Measurements from ENCODE around the gene CNTNAP2. TPM values are rescaled to one million over a fixed set of nuclear protein-coding genes. Genes with fewer than 3 reads are reported as not detected.

Gene CNTNAP2
- total RNA-seq, 4 donors from 2014 or later, result 0.42 TPM; not detected in 3

DNA sequence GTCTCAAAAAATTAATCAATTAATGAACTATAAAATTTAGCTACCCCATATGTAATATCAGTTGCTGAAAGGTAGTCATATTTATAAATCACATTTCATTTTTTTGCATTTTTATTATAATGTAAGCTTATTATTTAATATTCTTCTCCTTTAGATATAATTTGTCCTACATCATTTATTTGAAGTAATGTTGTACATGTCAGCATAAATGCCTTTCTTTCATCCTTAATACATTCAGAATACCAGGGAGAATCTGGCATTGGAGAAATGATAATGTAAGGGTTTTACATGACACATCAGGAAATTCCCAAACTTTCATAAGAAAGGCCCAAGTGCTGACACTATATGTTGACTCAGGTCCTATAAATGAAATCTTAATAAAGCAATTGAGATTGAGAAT lies 742.1 kb downstream of the CNTNAP2 start:
- no peaks in the 10 kb centered on the region for H3K4me1 ChIP-seq
- DNase-seq (ENCODE audit: low spot score in 2 of 2), result no peak
- no peak for TF ChIP-seq EP300 (IDR thresholded peaks at IDR 0.05)
- TF ChIP-seq, protein P1, sequence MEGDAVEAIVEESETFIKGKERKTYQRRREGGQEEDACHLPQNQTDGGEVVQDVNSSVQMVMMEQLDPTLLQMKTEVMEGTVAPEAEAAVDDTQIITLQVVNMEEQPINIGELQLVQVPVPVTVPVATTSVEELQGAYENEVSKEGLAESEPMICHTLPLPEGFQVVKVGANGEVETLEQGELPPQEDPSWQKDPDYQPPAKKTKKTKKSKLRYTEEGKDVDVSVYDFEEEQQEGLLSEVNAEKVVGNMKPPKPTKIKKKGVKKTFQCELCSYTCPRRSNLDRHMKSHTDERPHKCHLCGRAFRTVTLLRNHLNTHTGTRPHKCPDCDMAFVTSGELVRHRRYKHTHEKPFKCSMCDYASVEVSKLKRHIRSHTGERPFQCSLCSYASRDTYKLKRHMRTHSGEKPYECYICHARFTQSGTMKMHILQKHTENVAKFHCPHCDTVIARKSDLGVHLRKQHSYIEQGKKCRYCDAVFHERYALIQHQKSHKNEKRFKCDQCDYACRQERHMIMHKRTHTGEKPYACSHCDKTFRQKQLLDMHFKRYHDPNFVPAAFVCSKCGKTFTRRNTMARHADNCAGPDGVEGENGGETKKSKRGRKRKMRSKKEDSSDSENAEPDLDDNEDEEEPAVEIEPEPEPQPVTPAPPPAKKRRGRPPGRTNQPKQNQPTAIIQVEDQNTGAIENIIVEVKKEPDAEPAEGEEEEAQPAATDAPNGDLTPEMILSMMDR (IDR thresholded peaks at IDR 0.05), result no peak
- TF ChIP-seq POLR2A (IDR thresholded peaks at IDR 0.05), result no peak
- no peak overlapping the region for H3K27ac ChIP-seq
- no peaks in the 10 kb centered on the region for H3K36me3 ChIP-seq
- no peak overlapping the region for H3K4me3 ChIP-seq
- H3K27me3 ChIP-seq, result no peaks in the 10 kb centered on the region
- H3K9me3 ChIP-seq, result no peaks in the 10 kb centered on the region

DNA sequence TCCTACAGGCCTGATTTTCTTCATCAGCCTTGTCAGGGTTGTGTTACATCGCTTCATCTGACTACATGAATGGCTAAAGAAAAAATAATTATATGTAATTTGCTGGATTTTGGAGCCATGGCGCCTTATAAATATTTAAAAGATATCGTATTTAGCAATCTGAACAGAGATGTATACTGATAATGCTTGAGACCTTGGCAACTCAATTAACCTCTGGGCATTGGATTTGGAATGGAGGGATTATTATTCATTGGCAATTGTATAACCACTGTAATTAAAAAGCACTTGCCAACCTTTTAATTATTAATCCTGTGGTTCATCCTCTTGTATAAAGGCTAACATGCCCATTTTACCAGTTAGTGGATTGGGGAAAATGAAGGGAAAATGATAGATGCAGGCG lies 745.1 kb downstream of the CNTNAP2 start:
- TF ChIP-seq POLR2A (IDR thresholded peaks at IDR 0.05) (no peak), EP300 (IDR thresholded peaks at IDR 0.05) (no peak)
- TF ChIP-seq, protein P1 (IDR thresholded peaks at IDR 0.05), result no peak
- H3K4me3 ChIP-seq, result no peak overlapping the region
- no peaks in the 10 kb centered on the region for H3K4me1 ChIP-seq
- no peaks in the 10 kb centered on the region for H3K9me3 ChIP-seq
- no peak overlapping the region for H3K27ac ChIP-seq
- H3K36me3 ChIP-seq, result no peaks in the 10 kb centered on the region
- H3K27me3 ChIP-seq, result no peaks in the 10 kb centered on the region
- 94 to 97% methylated on average over 4 of the region's 4 CpGs for WGBS, 2 donors
- DNase-seq (ENCODE audit: low spot score in 2 of 2), result no peak

DNA sequence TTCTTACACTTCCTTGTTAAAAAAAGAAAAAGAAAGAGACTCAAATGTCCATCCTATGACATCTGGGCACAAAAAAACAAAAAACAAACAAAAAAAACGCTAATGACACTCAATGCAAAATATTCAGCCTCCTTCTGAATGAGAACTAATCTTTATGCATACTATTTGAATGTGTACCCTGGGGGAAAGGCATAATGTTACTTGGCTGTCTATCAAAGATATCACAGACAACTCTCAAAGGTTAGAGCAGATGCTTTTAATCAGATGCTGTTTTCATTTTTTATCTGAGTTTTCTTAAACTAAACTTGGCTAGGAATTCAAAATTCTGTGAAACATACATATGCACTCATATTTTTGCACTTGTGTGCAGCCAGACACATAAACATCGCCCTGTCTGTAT lies 745.8 kb downstream of the CNTNAP2 start:
- Histone ChIP-seq H3K9me3 (no peaks in the 10 kb centered on the region), H3K36me3 (no peaks in the 10 kb centered on the region), H3K27ac (no peak overlapping the region), H3K4me3 (no peak overlapping the region), H3K27me3 (no peaks in the 10 kb centered on the region), H3K4me1 (no peaks in the 10 kb centered on the region)
- WGBS, 2 donors, result 52 to 58% methylated on average over 2 of the region's 2 CpGs
- TF ChIP-seq, protein P1 (IDR thresholded peaks at IDR 0.05), result no peak
- TF ChIP-seq EP300 (IDR thresholded peaks at IDR 0.05) (no peak), POLR2A (IDR thresholded peaks at IDR 0.05) (no peak)
- DNase-seq (ENCODE audit: low spot score in 2 of 2), result no peak

DNA sequence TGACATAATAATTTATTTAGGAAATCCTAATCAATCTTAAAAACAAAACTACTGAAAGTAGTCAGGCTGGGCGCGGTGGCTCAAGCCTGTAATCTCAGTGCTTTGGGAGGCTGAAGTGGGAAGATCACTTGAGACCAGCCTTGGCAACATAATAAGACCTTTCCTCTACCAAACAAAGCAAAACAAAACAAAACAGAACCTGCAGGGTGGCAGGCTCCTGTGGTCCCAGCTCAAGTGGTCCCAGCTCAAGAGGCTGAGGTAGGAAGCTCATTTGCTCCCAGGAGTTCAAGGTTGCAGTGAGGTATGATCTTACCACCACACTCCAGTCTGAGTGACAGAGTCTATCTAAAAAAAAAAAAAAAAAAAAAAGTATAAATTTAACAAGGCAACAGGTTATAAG lies 748.0 kb downstream of the CNTNAP2 start:
- WGBS, 2 donors, result 93 to 98% methylated on average over 2 of the region's 2 CpGs
- H3K27me3 ChIP-seq, result no peaks in the 10 kb centered on the region

DNA sequence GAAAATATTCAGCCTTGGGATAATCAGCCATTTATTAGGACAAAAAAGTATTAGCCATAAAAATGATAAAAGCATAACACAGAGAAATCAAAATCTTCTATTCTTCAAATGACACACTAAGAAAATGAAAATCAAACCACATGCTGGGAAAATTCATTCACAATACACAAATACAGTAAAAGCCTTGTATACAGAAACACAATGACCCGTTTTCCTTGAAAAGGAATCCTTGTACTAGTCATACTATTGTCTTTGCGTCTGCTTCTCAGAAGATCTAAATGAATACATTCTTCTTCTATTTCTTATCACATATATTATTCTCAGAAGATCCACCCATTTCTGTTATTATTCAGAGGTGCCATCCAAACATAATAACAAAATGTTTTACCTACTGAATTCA lies 749.1 kb downstream of the CNTNAP2 start:
- TF ChIP-seq, protein P1 (IDR thresholded peaks at IDR 0.05), result no peak
- TF ChIP-seq POLR2A (IDR thresholded peaks at IDR 0.05) (no peak), EP300 (IDR thresholded peaks at IDR 0.05) (no peak)
- DNase-seq (ENCODE audit: low spot score in 2 of 2), result no peak
- H3K27ac ChIP-seq, result no peak overlapping the region
- no peaks in the 10 kb centered on the region for H3K27me3 ChIP-seq
- H3K36me3 ChIP-seq, result no peaks in the 10 kb centered on the region
- H3K4me1 ChIP-seq, result no peaks in the 10 kb centered on the region
- no peaks in the 10 kb centered on the region for H3K9me3 ChIP-seq
- H3K4me3 ChIP-seq, result no peak overlapping the region
- WGBS, 2 donors, result 44 to 48% methylated on average over 2 of the region's 2 CpGs

More for the DNA sequence above, 748.0 kb downstream of the CNTNAP2 start:
- no peak for TF ChIP-seq POLR2A (IDR thresholded peaks at IDR 0.05)
- TF ChIP-seq, protein P1 (IDR thresholded peaks at IDR 0.05), result no peak
- no peak for TF ChIP-seq EP300 (IDR thresholded peaks at IDR 0.05)
- no peaks in the 10 kb centered on the region for H3K4me1 ChIP-seq
- H3K4me3 ChIP-seq, result no peak overlapping the region
- H3K9me3 ChIP-seq, result no peaks in the 10 kb centered on the region
- H3K36me3 ChIP-seq, result no peaks in the 10 kb centered on the region
- no peak for DNase-seq (ENCODE audit: low spot score in 2 of 2)
- no peak overlapping the region for H3K27ac ChIP-seq

Data from tibial nerve (tissue), 4 donors.